Measurements from ENCODE around the gene SYT2.

Gene SYT2

DNA sequence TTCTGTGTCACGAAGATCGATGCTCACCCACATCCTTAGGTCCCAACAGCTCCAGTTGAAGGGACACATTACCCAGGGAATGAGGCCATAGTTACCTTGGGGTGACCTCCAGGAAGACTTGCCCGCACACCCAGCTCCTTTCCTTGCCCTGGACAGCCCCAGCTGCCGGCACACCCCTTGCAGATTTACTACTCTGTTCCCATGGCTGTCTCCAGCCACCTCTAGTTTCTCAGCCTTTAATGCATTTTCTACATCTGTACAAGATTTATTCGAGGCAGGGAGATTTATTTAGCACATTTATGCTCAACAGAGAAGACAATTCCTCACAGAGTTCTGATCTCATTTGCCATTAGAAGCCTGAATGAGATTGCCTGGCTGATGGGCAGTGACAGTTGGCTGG is 36.7 kb downstream of the SYT2 start:
- DNase-seq, result no peak

DNA sequence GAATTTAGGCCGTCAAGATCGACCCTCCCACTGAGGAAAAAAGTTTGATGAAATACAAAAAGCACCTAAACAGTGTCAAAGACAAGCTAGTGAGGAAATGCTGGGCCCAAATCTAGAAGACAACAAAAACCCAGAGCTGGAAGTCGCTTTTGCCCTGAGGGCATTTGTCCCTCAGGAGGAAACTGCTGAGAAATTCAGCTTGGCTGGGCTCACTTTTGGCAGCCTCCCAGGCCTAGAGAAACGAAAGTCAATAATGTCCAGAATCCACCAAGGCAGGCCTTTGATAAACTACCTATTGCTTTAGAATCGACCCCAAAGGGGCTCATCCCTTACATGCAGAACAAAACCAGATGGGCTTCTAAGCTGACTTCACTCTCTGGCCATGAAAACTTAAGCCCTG is 38.9 kb downstream of the SYT2 start:
- no peak for DNase-seq

DNA sequence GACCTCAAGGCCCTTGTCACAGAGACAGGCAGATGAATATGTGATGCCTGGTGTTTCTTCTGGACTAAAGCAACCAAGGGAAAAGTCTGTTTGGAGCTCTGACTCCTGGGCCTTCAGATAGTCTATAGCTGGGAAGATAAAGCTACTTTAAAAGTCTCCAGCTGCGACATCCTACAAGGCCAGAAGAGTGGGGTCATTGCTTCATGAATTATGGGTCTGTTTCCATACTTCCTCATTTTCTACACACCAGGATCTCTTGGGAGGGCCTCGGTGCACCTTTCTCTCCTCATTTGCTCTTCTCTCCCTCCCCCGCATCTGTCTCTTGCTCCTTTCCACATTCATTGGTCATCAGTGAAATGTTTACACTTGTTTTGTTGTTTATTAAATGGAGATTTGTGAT is 44.8 kb downstream of the SYT2 start:
- no peak for DNase-seq

DNA sequence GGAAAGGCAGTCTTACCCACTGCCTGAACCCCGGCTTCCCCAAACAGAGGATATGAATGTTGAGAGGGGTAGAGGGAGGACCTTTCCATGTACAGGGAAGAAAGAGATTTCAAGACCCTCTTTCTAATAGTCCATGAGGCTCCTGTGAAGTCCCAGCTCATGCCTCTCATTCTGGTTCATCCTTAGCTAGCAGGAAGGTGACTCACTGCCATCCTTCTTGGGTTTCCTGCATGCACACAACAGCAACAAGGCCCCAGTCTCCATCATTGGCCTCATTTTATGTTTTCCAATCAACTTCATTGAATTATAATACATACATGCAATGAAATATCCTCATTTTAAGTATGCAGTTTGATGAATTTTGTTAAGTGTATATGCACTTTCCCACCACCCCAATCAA is 46.2 kb downstream of the SYT2 start:
- no peak for DNase-seq

DNA sequence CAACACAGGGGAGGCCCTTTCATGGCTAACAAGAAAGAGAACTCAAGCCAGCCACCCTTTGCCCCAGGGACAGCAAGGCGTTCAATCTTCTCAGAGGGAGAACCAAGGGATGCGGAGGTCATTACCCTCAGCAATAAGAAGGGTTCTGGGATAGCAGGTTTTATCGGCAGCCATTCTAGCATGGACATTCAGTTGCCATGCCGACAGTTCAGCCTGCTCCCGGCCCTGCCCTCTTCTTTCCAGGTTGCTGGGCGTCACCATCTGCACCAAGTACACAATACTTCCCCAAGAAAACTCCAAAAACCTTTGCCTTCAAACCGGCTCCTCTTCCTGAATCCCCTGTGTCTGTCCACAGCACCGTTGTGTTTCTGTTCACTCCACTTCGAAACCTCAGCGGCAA is 47.1 kb downstream of the SYT2 start:
- no peak for DNase-seq

DNA sequence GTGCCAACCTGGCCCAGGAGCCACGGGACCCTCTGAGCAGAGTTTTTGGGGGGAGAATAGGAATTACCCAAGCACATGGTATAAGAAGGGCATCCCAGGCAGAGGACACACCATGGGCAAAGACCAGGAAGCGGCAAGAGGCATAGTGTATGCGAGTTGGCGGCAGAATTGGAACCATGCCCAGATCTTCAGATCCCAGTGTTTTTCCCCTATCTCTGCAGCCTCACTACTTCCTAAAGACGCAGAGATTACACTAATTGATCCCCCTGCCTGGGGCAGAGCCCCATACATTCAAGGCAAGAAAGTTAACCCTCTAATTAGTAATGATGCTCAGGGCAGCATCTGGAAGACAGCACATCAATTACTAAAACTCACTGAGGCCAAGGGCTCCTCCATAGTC is 48.2 kb downstream of the SYT2 start:
- no peak for DNase-seq

DNA sequence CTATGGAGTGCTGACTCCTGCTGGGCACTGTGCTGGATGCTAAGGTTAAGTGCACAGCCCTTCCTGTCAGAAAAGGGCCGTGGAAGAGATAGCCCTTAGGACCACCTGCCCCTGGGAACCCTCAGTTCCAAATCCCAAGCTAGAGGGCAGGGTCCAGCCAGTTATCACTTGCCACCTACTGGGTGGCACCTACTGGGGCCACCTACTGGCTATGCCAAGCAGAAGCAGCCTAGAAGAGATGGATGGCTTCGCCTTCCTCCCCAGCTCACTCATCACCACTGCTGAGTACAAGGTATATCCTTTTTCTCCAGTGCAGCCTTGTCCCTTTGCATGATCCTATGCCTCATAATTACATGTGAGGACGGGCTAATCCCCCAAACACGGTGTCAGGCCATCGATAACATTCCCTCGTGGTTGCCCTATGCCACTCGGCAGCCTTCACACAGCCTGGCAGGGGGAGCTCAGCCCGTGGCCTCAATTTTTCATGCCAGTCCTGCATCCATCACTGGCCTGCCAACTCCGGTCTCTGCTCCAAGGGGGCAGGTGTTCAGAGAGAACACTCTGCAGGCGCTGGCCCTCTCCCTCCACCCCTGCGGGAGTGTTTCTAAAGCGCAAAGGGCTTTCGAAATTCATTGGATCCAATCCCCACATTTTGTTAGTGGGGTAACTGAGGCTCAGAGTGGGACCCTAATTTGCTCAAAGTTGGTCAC is 49.0 kb downstream of the SYT2 start:
- DNase-seq, result no peak

DNA sequence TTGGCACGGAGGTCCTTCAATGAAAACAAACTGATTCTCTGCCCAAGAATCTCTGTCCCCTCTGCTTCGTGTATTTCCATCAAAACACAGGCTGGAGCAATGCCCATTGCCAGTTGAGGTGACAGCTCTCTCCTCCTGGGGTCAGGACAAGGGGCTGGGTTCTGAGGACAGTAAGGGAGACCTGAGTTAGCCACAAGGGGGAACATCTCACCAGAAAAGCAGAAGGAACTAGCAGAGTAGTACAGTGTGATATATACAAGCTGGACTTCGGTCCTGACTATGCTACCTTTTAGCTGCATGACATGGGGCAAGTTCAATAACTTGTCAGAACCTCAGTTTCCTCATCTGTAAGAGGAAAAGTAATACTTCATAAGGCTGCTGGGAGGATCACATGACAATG is 50.3 kb downstream of the SYT2 start:
- no peak for DNase-seq

DNA sequence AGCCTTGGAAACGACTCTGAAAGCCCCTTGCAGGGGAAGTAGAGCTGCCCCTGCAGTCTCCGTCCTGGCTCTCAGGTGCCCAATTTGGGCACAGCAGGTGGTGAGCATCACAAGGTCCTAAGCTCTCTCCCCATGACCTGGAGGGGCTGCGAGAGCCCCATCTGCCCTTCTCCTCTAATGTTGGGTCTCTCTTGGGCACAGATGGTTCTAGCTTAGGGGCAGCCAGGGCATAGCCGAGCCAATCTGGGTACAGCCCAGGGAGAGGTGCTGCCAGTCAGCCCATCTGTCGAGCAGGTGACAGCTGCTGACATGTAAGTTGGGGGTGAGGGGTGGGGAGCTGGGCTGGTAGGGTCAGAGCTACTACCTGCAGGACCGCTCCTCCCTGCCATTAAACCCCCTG is 50.7 kb downstream of the SYT2 start:
- DNase-seq, result no peak

DNA sequence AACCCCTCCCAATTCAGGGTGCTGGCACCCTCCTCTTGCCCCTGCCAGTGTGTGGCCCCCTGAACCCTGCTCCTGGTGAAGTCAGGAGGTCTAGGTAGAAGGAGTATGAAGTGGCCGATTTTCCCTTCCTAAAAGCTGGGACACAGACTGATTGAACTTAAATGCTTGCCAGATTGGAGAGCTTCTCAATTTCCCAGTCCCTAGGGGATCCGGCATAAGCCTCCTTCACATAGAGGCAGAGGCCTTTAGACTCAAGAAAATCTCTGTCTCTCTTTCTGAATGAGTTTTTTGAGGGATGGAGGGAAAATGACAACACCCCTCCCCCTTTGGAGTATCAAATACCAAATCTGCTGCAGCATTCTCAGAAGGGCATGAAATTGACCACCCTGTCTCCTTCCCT is 51.5 kb downstream of the SYT2 start:
- no peak for DNase-seq

DNA sequence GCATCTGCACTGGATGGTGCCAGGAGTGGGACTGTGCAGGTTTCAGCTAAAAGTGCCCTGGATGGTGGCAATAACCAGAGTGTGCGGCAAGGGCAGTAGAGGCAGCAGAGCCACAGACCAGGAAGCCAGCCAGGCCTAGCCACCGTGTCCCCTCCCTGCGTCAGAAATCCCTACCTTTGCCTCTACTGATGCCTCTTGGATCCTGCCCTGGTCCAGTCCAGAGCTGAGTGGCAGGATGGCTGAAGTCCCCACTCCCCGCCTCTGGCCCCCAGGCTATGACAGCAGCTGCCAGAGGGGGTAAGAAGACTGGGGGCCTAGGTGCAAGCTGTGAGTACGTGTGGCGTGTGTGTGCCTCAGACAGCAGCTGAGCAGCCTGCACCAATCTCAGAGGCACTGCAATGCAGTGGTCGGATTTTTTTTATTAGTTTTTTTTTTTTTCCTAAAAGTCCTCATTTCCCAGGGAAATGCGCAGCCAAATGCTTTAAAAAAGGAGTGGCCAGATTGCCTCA is 51.9 kb downstream of the SYT2 start:
- no peak for DNase-seq

DNA sequence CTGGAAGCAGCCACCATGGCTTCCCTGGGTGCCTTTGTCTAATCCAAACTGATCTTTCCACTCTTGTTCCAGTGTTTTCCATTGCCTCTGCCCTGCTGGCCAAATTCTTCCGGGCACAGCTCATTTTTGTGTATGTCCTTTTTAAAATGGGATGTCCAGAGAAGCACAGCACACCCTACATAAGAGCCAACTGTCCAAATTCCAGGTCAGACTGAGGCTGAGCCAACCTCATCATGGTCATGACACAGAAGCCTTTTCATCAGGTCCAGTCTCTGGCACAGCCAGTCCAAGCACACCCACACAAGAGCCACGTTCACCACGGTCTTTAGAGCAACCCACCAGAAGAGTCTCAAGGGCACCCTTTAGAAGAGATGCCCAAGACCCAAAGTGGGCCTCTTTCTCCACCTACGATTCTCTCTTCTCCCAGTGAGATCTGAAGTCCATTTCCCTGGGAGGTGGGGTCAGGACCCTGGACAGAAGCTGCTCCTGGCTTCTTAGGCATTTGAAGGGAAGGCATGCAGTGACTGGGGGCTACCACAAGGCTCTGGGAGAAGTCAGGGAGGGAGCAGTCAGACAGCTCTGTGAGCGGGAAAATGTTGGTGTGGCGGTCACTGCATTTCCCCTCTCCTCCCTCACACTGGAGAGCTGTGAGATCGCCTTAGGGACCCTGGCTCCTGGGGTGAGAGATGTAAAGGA is 53.2 kb downstream of the SYT2 start:
- DNase-seq, result no peak

DNA sequence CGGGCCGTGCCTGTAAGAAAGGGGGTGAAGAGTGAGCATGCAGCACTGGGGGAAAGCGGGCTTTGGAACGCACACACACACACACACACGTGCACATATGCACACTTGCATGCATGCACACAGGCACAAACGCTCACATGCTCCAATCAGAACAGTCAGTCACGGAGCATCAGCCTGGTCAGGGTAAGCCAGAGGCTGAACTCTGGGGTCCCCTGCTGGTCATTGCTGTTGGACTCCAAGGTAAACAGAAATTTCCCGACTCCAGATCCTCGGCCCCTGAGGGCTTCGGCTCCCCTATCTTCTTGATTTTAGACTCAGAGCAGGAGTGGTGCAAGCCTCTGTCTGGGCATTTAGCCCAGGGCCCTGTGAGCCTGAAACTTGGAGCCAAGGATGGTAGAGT is 54.2 kb downstream of the SYT2 start:
- DNase-seq, result no peak

DNA sequence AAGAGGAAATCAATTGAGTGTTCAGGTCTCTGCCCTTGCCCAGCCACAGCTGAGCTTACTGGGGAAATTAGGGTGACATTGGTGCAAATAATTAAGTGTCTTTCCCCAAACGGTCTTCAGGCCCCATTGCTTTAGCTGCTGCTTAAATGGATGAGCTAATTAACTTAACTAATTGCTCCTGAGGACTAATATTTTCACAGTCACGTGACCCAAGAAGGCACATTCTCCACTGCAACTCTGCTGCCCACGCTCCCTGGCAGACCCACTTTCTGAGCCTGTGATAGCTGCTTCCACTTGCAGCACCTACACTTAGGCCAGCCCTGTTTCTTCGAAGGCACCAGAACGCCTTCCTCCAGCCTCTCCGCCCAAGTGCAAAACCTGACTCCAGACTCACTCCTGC is 56.2 kb downstream of the SYT2 start:
- DNase-seq, result no peak

DNA sequence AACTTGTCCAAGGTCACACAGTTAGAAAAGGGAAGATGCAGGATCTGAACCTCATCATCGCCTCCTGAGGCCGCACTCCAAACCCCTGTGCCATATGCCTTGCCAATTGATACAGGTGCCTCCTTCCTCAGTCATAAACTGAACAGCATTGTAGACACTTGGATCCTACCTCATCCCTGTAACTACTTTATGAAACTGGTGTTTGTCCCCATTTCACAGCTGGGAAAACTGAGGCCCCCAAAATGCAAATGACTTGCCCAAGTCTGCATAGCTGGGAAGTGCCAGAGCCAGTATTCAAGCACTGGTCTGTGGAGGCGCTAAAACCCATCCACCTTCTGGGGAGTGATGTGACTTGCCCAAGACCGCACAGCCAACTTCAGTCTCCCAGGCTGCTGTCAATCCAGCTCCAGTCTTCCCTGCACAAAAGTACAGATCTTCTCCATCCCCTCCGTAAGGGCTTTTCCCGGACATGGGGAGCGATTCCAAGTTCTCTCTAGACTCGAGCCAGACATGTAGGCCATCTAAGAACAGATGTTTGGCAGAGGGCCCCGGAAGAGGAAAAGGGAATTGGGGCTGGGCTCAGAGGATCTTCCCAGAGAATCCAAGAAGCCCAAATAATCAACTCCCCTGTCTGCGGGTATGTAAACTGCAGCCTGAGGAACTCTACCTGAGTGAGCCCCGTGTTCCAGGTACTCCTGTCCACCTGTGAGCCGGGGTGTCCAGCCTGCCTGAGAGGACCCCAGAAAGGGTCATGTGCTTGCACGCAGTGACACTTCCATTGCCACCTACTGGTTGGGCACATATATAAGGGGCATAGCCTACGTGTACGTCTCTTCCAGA is 60.5 kb downstream of the SYT2 start:
- no peak for DNase-seq

DNA sequence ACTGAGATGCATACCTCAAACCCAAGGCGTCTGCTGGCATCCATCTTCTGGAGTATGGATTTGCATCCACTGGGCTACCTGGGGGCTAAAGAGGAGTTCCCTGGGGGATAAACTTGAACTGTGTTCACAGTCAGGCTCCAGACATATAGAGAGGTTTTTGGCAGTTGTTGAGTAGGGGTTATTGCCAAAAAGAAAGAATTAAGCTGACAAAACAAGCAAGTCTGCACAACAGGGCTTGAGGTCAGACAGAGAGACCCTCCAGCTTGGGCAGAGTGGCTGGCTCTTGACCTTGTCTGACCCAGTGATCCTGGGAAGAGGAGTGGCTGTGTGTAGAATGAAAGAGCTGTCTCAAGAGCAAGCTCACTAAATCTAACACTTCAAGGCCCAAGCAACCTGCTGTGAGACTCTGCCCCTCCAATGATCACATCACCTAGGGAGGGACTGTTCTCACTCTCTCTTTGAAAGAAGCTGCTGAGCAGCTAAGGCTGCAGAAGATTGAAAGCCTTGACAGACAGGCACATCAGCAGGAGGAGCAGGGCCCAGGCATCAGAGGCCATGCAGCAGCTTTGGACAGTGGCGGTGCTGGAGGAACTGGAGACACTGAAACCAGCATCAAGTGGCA is 61.5 kb downstream of the SYT2 start:
- no peak for DNase-seq

DNA sequence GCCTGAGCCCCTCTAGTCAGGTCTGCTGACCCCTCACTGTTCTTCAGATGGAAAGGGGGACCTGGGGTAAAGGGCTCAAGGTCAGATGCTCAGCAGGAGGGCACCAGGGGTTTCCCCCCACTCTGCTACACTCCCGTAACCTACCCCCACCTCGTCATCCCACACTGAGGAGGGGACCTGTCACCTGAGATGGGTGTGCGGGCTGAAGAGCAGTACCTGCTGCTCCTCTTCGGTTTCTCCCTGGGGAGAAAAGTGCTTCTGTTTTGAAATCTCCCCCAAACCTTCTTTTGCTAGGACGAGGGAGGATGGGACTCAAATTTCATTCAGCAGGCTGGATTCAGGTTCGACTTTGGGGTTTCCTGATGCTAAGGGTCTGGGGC is 65.2 kb downstream of the SYT2 start:
- no peak for DNase-seq

DNA sequence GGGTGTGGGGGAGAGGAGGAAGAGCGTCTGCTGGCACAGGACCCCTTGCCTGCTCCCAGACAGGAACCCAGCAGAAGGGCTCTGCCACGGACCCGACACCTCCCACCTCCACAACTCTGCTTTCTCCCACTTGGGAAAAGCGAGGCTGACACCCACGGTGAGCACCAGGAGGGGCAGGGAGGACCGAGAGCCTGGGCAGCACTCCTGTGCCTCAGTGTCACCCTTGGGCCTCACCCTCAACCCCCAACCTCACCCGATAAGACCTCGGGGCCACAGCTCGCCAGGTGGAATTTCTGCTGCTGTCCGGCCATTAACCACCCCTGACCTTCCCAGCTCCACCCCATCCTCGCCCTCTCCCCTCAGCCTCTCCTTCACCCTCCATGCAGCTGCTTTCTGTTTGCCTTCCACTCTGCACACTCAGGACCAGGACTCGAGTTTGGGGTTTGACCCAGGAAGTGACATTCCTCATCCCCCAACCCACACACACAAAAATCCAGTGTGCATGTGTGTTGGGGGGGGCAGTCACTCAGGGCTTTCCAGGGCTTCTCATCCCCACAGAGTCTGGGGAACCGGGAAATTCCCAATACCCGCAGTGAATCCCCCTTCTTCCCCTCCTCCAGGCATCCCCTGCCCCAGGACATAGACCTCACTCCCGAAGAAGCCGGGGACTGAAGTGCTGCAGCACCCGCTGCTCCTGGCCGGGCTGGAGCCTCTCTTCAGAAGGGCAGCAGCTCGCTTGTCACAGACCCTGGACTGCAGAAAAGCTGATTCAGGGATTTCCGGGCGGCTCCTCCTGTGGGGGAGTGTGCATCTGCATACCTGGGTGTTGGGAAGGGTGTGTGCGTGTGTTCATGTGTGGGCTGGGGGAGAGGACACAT is 65.8 kb downstream of the SYT2 start:
- no peak for DNase-seq

DNA sequence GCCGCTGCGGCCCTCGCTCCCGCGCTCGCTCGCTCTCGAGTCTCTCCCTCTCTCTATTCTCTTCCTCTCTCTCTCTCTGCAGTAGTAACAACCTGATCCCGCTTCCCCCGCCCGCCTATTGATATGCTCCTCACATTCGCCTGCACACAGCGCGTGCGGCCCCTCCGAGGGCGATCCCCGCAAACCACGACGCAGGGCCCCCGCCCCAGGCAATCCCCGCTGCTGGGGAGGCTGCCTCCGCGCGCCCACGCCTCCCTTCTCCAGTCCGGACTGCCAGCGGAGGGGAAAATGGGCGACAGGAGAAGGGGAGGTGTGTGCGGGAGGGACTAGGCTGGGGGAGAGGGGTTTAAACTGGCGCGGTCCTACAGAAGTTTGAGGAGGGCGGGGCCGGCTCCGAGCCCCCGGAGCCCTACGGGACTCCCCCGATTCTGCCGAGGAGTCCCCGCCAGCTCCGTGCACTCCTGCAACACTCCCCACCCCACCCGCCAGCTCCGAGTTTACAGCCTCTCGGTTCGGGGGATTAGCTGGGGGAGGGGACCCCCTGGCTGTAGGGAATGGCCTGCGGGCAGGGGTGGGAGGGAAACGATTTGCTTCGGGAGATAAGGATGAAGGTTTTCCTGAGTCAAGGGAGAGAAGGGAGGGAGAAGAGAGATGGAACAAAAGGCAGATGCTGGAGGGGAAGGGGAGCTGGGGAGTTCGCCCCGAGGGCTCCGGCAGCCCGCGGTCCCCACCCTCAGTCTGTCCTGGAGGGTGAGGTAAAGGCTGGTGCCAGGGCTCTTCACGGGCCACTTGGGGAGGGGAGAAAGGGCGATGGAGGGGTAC is 66.6 kb downstream of the SYT2 start:
- DNase-seq, result no peak

DNA sequence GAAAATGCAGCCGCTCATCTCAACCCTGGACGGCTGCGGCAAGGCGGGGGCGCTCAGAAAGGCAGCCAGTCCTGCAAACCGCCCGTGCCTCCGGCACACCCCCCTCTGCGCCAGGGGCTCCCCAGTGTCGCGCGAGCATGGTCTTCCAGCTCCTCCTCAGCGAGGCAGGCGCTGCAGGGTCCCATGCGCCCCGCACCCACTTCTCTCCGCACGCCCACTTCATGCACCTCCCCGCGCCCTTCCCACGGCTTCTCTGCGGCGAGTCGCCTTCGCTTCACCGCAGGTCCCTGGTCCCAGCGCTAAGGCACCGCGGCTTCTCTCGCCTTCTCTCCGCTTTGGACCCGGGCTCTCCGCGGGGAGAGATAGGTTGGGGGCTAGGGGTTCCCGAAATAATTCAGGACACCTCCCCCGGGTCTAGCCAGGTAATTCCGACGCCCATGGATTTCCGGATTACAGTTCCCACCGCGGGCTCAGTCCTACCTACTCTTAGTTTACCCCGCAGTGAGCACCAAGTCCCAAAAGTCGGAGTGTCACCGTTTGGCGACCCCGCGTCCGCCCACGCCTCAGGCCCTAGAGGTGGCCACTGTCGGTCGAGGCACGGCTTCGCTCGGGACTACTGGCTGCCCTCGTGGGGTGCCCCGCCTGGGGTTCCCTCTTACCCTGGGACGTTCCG is 67.5 kb downstream of the SYT2 start:
- no peak for DNase-seq

DNA sequence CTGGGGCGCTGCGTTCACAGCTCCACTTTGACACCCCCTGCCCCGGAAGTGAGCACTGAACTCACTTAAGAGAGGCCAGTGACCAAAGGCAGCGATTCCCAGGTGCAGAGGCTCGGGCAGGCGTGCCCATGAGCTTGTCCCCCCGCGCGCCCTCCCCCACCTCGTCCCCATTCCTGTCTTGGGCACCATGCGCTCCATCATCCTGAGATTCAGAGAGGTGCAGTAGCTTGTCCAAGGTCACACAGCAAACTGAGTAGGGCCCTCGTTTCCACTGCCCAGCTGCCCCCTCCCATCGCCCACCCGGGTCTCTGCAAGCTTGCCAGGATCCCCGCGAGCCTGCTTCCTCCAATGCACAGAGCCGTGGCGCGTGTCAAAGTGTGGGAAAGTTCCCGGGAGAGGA is 68.0 kb downstream of the SYT2 start:
- no peak for DNase-seq

Data from NCI-H774 (cell line).